ENCODE data around the gene HYCC2. TPM values are rescaled to one million over a fixed set of nuclear protein-coding genes. Genes with fewer than 3 reads are reported as not detected.
A peak's percentile ranks its signal among the peaks of the same experiment; 100 is the strongest.
"Not testable (repeated sequence)": the region's sequence is repeated elsewhere in the genome, so short reads cannot be mapped to it uniquely, and the experiment has no call there.

HYCC2 gene
- total RNA-seq, 2 donors from 2014 or later, result 45.0 to 46.2 TPM

DNA sequence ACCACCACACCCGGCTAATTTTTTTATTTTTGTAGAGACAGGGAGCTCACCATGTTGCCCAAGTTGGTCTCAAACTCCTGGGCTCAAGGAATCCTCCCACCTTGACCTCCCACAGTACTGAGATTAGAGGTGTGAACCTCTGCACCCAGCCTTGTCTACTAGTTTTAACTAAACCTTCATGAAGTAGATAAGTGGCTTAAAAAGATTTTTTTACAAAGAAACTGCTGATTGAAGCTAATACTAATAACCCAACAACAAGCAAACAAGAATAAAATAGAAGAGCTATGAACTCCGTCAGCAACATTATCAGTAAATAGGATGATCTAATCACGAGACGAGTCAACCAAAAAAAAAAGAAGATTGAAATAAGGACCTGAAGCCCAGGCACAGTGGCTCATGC, 19.1 kb upstream of the HYCC2 start:
- DNase-seq, result no peak
- ATAC-seq, result no peak
- intact Hi-C loops (cut with DNase I, micrococcal nuclease), result no loop called here

DNA sequence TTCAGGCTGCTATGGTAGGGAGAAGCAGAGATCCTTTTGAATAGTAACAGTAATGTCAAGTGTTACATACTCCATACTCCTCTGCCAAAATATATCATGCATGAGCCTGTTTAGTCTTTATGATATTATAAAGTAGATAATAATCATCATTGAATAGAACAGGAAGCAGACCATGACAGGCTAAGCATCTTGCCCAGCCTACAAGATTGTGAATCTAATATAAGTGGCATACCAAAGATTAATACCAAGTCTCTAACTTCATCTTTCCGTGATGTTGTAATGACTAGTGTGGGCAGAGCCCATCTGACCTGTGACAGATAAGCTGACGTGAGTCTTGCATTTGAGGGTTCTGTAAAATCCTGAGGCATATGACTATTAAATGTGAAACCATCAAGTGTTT, 13.4 kb upstream of the HYCC2 start:
- ATAC-seq (no peak), DNase-seq (no peak)
- intact Hi-C loops (cut with DNase I, micrococcal nuclease), result no loop called here

DNA sequence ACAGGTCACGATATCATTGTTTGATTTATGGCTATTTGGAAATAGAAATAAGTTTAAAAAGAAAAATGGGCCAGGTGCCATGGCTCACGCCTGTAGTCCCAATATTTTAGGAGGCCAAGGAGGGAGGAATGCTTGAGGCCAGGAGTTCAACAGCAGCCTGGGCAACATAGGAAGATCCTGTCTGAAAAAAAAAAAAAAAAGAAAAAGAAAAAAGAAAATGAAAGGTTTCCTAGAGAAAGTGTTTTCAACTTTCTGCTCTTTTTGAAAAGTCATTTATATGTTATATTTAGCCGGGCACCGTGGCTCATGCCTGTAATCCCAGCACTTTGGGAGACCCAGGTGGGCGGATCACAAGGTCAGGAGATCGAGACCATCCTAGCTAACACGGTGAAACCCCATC, 3.5 kb upstream of the HYCC2 start:
- intact Hi-C loops (cut with DNase I, micrococcal nuclease), result no loop called here
- DNase-seq (no peak), ATAC-seq (no peak)

DNA sequence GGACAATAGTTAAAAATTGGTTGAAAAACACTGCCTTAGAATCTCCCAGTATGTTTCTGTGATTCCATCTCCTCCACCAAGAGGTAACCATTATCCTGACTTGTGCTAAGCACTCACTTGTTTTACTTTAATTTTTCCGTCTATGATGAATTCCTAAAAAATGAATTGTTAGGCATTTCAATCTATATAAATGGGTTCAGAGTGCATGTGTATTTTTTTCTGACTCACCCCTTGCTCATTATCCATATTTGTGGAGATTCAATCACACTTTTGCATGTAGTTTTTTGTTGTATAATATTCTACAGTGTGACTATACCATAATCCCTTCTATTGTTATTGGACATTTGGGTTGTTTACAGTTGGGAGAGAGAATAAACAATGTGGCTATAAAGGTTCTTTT, 1.6 kb upstream of the HYCC2 start:
- no peak for ATAC-seq
- no peak for DNase-seq
- intact Hi-C loops (cut with DNase I, micrococcal nuclease), result no loop called here

DNA sequence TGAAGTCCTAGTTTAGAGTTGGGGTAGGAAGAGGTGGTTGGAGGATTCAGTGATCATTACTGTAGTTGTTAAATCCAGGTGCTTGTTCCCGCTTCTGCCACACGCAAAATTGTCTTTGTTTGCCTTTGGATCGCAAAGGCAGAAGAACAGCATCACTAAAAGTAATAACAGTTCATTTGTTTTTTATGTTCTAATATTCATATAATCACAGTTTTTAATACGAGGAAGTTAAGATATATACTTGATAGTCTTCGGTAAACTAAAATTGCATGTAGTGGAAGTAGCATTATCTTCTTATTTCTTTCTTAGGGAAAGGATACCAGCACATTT, 695 bp upstream of the HYCC2 start:
- peak; percentile 9 for ATAC-seq
- intact Hi-C loops (cut with DNase I, micrococcal nuclease), result no loop called here

DNA sequence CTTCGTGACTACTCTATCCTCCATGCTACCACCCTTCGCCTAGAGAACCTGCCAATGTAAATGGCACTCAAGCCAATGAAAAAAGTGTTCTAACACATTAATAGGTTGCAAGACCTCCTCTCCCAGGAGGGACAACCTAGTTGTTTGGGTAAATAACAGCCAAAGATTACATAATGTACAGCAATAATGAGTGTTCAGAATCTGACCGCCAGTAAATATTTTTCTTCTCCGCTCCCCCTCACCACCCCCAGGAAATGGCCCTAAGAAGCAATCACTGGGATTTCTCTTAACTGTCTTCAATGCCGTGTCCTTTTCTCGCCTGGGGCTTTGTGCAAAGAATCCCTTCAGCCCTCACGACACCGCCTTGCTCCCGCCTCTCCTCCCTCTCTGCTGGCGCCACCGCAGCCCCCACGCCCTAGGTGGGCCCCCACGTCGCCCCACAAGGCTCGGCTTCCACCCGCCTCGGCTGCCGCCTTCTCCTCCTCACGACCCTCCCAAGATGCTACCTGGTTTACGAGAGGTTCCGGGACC, 458 bp downstream of the HYCC2 start:
- intact Hi-C loops (cut with DNase I, micrococcal nuclease), result no loop called here
- ATAC-seq (peak; percentile 11), DNase-seq (no peak)

More for the DNA sequence above, 695 bp upstream of the HYCC2 start:
- DNase-seq, result no peak

DNA sequence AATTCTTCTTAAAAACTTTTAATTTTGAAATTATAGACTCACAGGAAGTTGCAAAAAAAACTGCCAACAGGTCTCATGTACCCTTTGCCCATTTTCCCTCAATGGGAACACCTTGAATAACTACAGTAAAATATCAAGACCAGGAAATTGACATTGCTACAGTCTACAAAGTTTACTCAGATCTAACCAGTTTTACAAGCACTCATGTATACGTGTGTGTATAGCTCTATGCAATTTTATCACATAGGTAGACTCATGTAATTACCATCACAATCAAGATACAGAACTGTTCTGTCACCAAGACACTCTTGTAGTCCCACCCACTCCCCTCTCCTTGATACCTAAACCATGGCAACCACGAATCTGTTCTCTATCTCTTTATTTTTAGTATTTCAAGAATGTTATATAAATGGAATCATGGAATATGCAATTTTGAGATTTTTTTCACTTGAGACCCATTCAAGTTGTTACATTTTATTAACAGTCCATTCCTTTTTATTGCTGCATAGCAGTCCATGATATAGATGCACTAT, 6.6 kb downstream of the HYCC2 start:
- ATAC-seq, result peak; percentile 91

DNA sequence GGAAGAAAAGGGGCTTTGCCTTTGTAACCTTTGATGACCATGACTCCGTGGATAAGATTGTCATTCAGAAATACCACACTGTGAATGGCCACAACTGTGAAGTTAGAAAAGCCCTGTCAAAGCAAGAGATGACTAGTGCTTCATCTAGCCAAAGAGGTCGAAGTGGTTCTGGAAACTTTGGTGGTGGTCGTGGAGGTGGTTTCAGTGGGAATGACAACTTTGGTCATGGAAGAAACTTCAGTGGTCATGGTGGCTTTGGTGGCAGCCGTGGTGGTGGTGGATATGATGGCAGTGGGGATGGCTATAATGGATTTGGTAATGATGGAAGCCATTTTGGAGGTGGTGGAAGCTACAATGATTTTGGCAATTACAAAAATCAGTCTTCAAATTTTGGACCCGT, 8.0 kb downstream of the HYCC2 start:
- intact Hi-C loops (cut with DNase I, micrococcal nuclease), result loop anchor here in 1 of 2 donors (10.0 kb wide), 1 partner anchor 99 kb away; the partner anchor contains the start of gene ORC2
- DNase-seq, ATAC-seq: not testable (repeated sequence)

More for the DNA sequence above, 6.6 kb downstream of the HYCC2 start:
- intact Hi-C loops (cut with DNase I, micrococcal nuclease), result loop anchor here in 1 of 2 donors (5.0 to 10.0 kb wide), 2 partner anchors 100 to 163 kb away; partner anchors contain the start of gene ORC2
- DNase-seq, result no peak

DNA sequence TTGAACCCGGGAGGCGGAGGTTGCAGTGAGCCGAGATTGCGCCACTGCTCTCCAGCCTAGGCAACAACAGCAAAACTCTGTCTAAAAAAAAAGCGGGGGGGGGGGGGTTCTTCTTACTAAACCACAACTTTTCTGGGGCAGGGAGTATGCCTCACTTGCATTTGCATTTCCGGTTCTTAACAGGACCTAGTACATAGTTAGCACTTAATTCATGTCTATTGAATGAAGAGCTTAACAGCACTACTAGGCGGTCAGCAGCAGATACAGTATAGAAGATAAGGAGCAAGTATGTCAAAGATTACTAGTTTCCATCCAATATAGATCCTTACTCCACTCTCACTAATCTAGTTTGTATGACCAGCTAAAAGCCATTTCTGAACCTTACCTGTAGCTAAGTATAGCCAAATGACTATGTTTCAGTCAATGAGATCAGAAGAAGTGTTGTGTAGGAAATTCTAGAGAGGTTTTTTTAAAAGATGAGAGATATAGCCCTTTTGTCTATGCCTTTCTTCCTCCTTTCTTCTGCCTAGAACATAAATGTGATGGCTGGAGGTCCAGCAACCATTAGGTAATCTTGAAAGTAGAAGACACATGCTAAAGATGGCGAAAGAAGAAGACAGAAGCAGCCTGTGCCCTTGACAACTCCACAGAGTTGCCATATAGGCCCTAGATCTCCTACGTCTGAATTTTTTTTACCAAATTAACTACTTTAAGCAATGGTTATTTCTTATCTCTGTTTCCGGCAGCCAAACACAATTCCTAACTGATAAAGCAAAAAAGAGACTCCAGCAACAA, 11.3 kb downstream of the HYCC2 start:
- DNase-seq (no peak), ATAC-seq (no peak)
- intact Hi-C loops (cut with DNase I, micrococcal nuclease), result loop anchor here in 1 of 2 donors (10.0 kb wide), 1 partner anchor 95 kb away; the partner anchor contains the start of gene ORC2

DNA sequence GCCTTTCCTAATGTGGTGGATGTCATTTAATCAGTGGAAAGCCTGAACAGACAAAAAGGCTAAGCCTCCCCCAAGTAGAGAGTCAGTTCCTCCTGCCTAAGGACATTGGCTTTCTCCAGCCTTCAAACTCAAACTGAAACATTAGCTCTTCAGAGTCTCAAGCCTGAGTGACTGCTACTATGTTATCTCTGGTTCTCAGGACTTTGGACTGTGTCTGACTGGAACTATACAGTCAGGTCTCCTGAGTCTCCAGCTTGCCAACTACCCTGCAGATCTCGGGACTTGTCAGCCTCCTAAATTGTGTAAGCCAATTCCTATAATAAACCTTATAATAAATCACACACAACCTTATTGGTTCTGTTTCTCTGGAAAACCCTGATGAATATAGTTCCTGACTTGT, 12.6 kb downstream of the HYCC2 start:
- DNase-seq (peak in 1 of 2 donors; percentile 38), ATAC-seq (peak; percentile 89)
- intact Hi-C loops (cut with DNase I, micrococcal nuclease), result no loop called here

DNA sequence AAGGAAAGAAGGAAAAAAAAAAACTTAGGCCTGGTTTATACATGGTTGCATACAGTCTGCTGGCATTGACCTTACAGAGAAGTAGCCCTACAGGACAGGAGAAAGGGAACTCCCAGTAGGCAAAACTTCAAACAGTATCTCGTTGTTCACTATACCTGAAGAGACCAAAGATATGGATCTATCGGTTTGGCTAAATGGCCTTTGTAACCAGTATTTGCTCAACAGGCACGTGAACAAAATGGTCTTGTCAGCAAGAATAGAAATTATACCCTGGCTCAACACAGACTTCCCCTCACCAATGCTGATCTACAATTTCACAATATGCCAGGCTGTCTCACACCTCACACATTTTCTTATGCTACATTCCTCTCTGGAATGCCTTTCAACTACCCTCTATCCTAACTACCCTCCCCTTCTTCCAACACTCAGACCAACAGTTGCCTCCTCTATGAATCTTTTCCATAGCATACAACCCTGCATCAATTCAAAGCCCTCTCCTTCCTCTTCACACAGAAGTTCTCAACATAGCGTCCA, 13.7 kb downstream of the HYCC2 start:
- no peak for DNase-seq
- ATAC-seq, result peak; percentile 26
- intact Hi-C loops (cut with DNase I, micrococcal nuclease), result no loop called here

DNA sequence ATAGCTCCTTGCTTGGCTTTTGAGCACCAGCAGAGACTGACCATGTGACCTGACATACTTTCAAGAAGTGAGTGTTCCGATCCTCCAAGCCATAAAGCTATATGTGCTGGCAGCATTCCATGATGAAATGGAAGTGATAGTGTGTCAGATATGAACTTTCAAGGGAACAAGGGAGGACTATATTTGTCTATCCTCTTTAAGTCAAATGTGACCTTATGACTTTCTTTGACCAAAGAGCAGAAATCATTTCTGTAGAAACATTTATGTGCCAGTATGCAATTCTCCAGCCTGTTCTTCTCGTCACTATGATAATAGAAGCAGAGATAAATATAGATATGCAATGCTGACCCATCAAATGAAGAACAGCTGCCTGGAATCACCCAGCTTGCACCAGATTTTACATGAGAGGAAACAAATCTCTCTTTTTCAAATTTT, 14.4 kb downstream of the HYCC2 start:
- intact Hi-C loops (cut with DNase I, micrococcal nuclease), result no loop called here
- DNase-seq (peak in 1 of 2 donors; percentile 51), ATAC-seq (peak; percentile 88)

DNA sequence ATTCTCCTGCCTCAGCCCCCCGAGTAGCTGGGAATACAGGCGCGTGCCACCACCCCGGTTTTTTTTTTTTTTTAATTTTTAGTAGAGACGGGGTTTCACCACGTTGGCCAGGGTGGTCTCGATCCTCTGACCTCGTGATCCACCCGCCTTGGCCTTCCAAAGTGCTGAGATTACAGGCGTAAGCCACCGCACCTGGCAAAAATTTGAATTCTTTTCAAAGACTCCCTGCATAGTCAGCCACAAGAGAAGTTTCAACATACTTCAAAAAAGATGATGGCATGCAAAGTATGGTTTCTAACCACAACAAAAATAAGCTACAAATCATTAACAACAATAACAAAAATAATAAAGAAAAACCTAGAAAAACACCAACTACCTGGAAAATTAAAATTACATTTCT, 22.0 kb downstream of the HYCC2 start:
- no peak for DNase-seq
- intact Hi-C loops (cut with DNase I, micrococcal nuclease), result no loop called here
- ATAC-seq, result no peak

DNA sequence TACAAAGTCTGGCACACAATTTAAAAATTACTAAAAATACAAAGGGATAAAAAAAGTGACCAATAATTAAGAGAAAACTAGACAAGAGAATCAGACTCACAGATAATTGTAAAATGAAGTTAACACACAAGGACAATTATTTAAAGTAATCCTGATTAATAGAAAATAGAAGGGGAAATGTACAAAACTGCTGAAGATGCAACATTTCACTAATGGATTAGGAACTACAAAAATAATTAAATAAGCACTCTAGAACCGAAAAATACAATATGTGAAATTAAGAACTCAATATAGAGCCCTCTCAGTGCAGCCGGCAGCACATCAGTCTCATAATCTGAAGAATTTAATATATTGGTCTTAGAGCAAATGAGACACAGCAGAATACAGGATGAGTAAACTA, 24.6 kb downstream of the HYCC2 start:
- intact Hi-C loops (cut with DNase I, micrococcal nuclease), result no loop called here
- ATAC-seq (no peak), DNase-seq (no peak)

DNA sequence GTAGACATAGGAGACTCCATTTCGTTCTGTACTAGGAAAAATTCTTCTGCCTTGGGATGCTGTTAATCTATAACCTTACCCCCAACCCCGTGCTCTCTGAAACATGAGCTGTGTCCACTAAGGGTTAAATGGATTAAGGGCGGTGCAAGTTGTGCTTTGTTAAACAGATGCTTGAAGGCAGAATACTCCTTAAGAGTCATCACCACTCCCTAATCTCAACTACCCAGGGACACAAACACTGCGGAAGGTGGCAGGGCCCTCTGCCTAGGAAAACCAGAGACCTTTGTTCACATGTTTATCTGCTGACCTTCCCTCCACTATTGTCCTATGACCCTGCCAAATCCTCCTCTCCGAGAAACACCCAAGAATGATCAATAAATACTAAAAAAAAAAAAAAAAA, 28.4 kb downstream of the HYCC2 start:
- DNase-seq; ATAC-seq; intact Hi-C loops (cut with DNase I, micrococcal nuclease): not testable (repeated sequence)

DNA sequence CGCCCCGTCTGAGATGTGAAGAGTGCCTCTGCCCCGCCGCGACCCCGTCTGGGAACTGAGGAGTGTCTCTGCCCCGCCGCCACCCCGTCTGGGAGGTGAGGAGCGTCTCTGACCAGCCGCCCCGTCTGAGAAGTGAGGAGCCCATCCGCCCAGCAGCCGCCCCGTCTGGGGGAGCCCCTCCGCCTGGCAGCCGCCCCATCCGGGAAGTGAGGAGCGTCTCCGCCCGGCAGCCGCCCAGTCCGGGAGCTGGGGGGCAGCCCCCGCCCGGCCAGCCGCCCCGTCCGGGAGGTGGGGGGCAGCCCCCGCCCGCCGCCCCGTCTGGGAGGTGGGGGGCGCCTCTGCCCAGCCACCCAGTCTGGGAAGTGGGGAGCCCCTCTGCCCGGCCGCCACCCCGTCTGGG, 29.0 kb downstream of the HYCC2 start:
- intact Hi-C loops (cut with DNase I, micrococcal nuclease); ATAC-seq; DNase-seq: not testable (repeated sequence)

DNA sequence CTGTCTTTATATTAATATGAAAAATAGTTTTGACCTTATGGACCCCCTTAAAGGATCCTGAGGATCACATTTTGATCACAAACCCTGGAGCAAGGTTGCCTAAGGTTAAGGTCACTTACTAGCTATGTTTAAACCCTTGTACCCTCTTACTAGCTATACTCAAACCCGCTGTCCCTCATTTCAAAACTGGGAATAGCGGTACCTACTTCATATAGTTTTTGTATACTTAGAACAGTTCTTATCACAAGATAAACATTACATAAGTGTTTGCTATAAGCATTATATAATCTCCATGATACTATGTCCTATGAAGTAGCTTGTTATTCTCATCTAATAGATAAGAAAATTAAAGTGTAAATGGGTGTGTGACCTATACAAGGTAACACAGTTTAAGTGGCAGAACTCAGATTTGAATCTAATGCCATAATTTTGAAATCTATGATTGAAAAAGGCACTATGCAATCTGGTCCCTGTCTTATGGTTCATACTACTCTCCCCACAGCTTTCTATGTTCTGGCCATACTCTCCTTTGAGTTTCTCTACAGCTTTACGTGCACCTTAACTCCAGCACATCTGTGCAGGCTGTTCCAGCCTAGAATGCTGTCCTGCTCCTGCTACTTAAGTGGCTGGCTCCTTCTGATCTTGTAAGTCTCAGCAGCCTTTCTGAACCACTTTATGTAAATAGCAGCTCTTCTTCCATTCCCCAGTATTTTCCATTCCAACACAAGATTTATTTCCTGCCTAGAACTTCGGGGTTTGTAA, 30.4 kb downstream of the HYCC2 start:
- intact Hi-C loops (cut with DNase I, micrococcal nuclease), result no loop called here
- ATAC-seq (peak; percentile 63), DNase-seq (no peak)

DNA sequence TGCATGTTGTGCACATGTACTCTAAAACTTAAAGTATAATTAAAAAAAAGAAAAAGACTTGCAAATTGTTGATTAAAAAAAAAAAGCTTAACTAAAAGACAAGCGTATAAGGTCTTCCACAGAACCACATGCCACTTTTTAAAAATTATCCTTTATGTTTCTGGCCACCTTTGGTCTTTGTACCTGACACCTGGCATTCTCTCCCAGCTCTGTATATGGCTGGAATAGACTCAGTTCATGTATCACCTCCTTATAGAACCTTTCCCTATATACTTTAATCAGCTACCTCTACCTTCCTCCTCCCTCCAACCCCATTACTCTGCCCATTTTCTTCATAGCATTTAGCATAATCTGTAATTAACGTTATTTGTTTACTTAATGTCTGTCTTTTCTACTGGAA, 32.6 kb downstream of the HYCC2 start:
- intact Hi-C loops (cut with DNase I, micrococcal nuclease), result no loop called here
- no peak for DNase-seq
- ATAC-seq, result peak; percentile 49

DNA sequence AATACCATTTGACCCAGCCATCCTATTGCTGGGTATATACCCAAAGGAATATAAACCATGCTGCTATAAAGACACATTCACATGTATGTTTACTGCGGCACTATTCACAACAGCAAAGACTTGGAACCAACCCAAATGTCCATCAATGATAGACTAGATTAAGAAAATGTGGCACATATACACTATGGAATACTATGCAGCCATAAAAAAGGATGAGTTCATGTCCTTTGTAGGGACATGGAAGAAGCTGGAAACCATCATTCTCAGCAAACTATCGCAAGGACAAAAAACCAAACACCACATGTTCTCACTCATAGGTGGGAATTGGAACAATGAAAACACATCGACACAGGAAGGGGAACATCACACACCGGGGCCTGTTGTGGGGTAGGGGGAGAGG, 33.1 kb downstream of the HYCC2 start:
- ATAC-seq; DNase-seq; intact Hi-C loops (cut with DNase I, micrococcal nuclease): not testable (repeated sequence)
